Putamen (tissue), 1 donor: ENCODE results near the gene HIPK3.
"Not testable (repeated sequence)": the region's sequence is repeated elsewhere in the genome, so short reads cannot be mapped to it uniquely, and the experiment has no call there.

ENCODE experiments used
- DNase-seq: peaks from one replicate; pipeline ENCODE4 v3.0.0-alpha.2; 2016; ENCODE audit warnings: low spot score

HIPK3 gene

DNA sequence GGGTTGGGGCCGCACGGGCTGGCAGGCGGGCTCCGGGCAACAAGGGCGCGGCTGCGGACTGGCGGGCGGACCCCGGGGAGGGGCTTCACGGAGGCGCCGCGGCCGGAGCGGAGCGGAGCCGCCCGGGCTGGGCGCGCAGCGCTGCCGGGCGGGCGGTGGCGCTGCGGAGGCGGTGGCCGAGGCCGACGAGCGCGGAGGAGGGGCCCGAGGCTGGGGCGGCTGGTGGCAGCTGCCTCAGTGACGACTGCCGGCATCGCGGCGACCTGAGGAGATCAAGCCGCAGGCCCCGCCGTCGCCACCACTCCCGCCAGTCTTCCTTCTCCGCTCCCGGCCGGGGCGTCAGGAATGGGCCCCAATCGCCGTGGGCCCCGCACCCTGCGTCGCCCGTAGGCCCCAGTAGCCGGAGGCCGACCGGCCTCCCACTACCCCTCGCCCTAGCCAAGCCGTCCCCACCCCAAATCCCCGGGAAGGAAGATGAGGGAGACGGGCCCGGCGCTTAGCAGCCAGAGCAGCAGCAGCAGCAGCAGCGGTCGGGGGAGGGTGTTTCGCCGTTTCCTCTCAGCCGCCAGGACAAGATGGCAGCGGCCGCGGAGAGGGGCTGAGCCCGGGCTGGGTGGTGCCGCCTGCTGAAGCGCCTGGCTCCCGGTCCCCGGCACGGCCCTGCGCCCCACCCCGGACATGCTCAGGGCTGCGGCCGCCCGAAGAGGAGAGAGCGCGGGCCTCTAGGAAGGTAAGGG, at the start of gene HIPK3:
Gene HIPK3 (plus strand): TSS at position 222 of the 737 bp plus-strand sequence.
- peak; percentile 83 for DNase-seq

DNA sequence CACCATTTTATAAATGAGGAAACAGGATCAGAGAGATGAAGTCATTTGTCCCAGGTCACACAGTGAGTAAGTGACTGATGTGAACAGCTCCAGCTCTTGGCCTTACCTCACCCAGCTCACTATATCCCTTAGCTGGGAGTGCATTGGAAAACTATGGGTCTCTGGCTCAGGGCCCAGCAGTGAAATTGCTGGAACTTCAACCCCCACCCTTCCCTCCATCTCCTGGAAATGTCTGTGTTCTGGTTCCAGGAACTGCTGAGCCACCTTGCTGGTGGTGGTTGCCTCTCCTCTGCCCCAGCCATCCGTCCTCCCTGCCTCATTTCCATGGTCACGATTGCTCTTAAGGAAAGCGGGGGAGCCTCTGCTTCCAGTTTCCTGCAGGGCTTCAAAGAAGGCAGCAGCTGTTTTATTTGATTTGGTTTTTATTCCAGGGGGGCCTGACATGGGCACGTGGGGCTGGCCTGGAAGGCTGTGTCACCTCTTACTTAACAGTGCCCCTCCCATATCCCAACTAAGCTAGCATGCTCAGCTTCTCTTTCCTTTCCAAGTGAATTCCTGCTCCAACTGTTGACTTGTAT, 49.7 kb upstream of the HIPK3 start:
- DNase-seq: no peak

GRCh38 chr11:33208150-33208549, 49.0 kb upstream of the HIPK3 start:
- DNase-seq: no peak

DNA sequence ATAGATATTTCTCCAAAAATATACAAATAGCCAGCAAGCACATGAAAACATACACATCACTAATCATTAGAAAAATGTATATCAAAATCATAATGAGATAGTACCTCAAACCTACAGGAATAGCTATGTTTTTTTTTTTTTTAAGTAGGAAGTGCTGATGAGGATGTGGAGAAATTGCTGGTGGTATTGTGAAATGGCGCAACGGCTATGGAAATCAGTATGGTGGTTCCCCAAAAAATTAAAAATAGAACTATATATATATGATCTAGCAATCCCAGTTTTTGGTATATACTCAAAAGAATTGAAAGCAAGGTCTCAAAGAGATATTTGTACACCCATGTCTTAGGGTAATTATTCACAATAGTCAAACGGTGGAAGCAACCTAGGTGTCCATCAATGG, 46.0 kb upstream of the HIPK3 start:
- DNase-seq: no peak

DNA sequence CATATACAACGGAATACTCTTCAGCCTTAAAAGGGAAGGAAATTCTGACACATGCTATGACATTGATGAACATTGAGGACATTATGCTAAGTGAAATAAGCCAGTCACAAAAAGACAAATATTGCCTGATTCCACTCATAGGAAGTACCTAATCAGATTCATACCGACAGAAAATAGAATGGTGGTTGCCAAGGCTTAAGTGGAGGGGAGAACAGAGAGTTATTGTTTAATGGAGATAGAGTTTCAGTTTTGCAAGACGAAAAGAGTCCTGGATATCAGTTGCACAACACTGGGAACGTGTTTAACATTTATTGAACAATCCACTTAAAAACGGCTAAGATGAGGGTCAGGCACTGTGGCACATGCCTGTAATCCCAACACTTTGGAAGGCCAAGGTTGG, 45.6 kb upstream of the HIPK3 start:
- no peak for DNase-seq

GRCh38 chr11:33214187-33214586, 43.0 kb upstream of the HIPK3 start:
- DNase-seq: no peak

DNA sequence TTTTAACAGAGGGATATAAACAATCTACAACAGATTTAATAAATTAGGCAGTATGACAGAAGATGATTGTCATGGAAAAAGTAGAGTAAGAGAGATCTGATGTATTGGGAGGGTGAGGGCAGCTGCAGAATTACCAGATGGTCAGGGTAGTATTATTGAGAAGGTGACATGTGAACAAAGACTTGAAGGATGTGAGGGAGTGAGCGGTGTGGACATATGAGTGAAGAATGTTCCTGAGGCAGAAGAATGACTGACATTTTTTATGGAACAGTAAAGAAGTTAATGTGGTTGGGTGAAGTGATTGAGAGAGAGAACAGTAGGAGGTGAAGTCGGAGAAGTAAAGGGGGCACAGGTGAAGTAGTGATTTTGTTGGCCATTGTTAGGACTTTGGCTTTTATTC, 42.4 kb upstream of the HIPK3 start:
- no peak for DNase-seq

DNA sequence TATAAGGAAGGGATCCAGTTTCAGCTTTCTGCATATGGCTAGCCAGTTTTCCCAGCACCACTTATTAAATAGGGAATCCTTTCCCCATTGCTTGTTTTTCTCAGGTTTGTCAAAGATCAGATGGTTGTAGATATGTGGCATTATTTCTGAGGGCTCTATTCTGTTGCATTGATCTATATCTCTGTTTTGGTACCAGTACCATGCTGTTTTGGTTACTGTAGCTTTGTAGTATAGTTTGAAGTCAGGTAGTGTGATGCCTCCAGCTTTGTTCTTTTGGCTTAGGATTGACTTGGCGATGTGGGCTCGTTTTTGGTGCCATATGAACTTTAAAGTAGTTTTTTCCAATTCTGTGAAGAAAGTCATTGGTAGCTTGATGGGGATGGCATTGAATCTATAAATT, 40.5 kb upstream of the HIPK3 start:
- DNase-seq: not testable (repeated sequence)

- DNase-seq: no peak
Observed at GRCh38 chr11:33222052-33222750, 35.0 kb upstream of the HIPK3 start.

DNA sequence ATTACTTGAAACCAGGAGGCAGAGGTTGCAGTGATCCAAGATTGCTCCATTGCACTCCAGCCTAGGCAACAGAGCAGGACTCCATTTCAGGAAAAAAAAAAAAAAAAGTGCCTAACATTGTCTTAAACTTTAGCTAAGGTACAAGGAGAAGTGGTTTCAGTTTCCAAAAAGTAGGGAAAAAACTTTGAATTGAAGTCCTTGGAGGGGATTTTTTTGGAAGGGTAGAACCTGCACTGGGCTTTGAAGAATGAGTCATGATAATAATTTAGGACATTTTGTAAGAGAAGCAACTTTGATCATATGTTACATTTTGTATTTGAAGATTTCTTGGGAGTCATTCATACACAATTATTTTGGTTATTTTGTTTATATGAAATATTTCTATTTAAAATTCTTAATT, 31.8 kb upstream of the HIPK3 start:
- no peak for DNase-seq

- no peak for DNase-seq
Observed at GRCh38 chr11:33227578-33228261, 29.5 kb upstream of the HIPK3 start.

DNA sequence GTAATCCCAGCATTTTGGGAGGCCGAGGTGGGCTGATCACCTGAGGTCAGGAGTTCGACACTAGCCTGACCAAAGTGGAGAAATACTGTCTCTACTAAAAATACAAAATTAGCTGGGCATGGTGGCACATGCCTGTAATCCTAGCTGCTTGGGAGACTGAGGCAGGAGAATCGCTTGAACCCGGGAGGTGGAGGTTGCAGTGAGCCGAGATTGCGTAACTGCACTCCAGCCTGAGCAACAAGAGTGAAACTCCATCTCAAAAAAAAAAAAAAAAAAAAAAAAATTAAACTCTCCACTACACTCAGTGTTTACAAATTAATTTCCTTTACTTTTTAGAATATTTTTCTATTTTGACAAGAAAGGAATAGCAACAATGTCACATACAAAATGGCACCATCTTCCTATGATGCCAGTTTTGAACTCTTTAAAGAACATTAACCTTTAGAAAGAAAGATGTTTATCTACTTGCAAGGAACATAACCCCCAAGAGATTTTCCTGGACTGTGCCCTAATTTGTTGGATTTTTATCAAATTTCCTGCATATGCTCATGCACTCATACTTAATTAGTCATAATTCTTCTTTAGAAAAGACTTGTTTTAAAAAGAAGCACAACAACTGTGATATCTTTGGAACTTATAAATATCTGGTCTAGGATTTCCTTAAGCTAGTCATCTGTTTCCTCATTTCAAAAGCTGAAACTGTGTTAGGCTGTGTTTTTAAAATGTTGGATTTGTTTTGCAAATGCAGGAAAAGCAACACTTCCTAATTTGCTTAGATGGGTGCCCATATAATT, 22.6 kb upstream of the HIPK3 start:
- DNase-seq: no peak

DNA sequence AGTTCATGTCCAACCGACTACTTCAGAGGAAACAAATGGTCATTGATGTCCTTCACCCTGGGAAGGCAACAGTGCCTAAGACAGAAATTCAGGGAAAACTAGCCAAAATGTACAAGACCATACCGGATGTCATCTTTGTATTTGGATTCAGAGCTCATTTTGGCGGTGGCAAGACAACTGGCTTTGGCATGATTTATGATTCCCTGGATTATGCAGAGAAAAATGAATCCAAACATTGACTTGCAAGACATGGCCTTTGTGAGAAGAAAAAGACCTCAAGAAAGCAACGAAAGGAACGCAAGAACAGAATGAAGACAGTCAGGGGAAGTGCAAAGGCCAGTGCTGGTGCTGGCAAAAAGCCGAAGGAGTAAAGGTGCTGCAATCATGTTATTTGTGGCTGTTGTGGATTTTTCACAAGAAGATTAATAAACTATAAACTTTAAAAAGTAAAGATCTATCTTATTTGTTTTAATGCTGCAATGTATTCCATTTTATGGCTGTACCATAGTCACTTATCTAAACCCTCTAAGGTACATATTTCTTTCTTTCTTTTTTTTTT, 20.1 kb upstream of the HIPK3 start:
- DNase-seq: no peak

DNA sequence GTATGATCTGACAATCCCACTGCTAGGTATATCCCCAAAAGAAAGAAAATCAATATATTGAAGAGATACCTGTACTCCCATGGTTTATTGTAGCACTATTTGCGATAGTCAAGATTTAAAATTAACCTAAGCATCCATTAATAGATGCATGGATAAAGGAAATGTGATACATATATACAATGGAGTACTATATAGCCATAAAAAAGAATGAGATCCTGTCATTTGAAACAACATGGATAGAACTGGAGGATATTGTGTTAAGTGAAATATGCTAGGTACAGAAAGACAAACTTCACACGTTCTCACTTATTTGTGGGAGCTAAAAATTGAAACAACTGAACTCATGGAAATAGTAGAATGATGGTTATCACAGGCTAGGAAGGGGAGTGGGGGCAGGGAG, 14.6 kb upstream of the HIPK3 start:
- DNase-seq: no peak

DNA sequence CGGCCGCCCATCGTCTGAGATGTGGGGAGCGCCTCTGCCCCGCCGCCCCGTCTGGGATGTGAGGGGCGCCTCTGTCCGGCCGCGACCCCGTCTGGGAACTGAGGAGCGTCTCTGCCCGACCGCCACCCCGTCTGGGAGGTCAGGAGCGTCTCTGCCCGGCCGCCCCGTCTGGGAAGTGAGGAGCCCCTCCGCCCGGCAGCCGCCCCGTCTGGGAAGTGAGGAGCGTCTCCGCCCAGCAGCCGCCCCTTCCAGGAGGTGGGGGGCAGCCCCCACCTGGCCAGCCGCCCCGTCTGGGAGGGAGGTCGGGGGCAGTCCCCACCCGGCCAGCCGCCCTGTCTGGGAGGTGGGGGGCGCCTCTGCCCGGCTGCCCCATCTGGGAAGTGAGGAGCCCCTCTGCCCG, 13.5 kb upstream of the HIPK3 start:
- DNase-seq: not testable (repeated sequence)

DNA sequence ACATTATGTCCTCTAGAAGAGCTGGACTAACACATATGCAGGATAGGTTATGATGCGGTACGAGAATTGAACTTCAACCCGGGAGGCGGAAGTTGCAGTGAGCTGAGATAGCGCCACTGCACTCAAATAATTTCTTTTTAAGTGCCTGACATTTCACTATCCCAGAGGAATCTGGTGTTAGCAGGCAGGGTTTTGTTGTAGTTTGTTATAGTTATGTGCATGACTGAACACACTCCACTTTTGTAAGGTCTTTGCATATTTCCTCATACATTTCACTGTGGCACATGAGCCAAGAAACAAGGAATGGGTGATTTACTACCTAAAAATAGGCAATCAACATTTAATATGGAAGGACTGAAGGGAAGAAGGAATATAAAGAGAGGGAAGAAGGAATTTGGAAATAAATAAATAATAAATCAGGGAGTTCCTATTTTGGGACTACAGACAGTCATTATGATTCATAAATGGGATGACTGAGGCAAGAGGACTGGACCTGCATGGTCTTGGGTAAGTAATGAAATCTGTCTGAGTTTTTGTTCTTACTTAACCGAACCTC, 8.7 kb upstream of the HIPK3 start:
- DNase-seq: no peak

GRCh38 chr11:33256031-33256812, 959 bp upstream of the HIPK3 start:
- no peak for DNase-seq

GRCh38 chr11:33256813-33257159, 395 bp upstream of the HIPK3 start:
- DNase-seq: no peak

DNA sequence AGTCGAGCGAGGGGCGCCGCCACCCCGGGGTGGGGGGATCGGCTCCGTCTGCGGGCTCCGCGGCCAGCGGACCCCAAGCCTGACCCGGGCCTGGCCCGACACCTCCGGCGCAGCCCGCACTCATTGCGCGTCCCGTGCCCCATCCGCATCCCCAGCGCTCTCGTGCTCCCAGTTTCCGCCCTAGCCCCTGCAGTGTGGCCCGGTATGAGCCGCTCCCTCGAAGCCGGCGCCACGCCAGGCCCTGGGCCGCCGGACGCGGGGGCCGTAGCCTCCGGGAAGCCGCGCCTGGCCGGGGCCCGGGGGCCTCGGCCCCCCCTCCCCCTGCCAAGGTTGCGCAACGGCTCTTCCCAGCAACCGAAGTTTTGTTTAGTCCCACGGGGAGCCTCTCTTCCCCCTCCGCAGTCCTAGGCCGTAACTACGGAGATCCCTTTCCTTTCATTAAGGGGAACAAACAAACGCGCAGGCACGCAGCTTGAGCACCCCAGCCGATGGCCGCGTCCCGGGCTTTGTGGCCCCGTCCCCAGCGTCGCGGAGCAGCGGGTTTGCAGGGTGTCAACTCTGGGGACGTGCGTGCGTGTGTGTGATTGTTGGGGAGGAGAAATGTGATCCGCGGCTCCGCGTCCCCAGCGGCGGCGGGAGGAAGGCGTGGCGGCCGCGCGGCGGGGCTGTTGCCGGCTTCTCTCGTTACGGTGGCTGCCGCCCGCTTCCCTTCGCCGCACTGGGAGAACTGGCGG, 883 bp downstream of the HIPK3 start:
- DNase-seq: peak; percentile 82

- DNase-seq: peak; percentile 46
Observed at GRCh38 chr11:33258631-33259205, 1.5 kb downstream of the HIPK3 start.
